Tibial artery (tissue), 4 donors: ENCODE measurements around the gene LCN12.

Source experiments
- DNase-seq, 2 donors: peaks; one replicate each; pipeline ENCODE4 v3.0.0-alpha.2; 2019
- H3K27ac ChIP-seq, 2 donors: fragments of 200-600 bp; sonication (generic) in 1 of 2; 1 replicate in 1 of 2; 2 replicates in 1 of 2; pipeline ENCODE4 v1.5.1; 2018 to 2019; ENCODE audit warnings: mild to moderate bottlenecking in 1 of 2
- H3K27me3 ChIP-seq, 2 donors: fragments of 200-600 bp; sonication (generic) in 1 of 2; one replicate each; pipeline versions ENCODE4 v1.5.1 to v1.6.0; 2016 to 2019
- H3K36me3 ChIP-seq, 3 donors: fragments of 200-600 bp; sonication (generic) in 2 of 3; one replicate each; pipeline ENCODE4 v1.5.1; 2016 to 2019; ENCODE audit warnings: mild to moderate bottlenecking in 2 of 3
- H3K4me1 ChIP-seq, 4 donors: fragments of 200-600 bp; sonication (generic) in 2 of 4; 1 replicate in 3 of 4; 2 replicates in 1 of 4; pipeline ENCODE4 v1.5.1; 2016 to 2019
- H3K4me3 ChIP-seq, 2 donors: fragments of 200-600 bp; sonication (generic) in 1 of 2; 1 replicate in 1 of 2; 2 replicates in 1 of 2; pipeline ENCODE4 v1.5.1; 2018 to 2019; ENCODE audit warnings: mild to moderate bottlenecking in 2 of 2
- H3K9me3 ChIP-seq, 3 donors: fragments of 200-600 bp; sonication (generic) in 1 of 3; one replicate each; pipeline ENCODE4 v1.5.1; 2016 to 2019
- intact Hi-C: fragments of 100-400 bp; cut with DNase I; formaldehyde crosslinking; loops from one replicate; pipeline ENCODE4 v1.15.0; 2023; ENCODE audit warnings: low total_unique reads
- TF ChIP-seq, protein P1 (sequence below), 2 experiments: fragments of 200-600 bp in 1 of 2; fragments of 450-650 bp in 1 of 2; IDR thresholded peaks; one replicate each; pipeline ENCODE4 v1.5.1; 2017 to 2019; ENCODE audit warnings: antibody characterized with exemption in 2 of 2, mild to moderate bottlenecking in 1 of 2, moderate library complexity in 1 of 2

The LCN12 gene

DNA sequence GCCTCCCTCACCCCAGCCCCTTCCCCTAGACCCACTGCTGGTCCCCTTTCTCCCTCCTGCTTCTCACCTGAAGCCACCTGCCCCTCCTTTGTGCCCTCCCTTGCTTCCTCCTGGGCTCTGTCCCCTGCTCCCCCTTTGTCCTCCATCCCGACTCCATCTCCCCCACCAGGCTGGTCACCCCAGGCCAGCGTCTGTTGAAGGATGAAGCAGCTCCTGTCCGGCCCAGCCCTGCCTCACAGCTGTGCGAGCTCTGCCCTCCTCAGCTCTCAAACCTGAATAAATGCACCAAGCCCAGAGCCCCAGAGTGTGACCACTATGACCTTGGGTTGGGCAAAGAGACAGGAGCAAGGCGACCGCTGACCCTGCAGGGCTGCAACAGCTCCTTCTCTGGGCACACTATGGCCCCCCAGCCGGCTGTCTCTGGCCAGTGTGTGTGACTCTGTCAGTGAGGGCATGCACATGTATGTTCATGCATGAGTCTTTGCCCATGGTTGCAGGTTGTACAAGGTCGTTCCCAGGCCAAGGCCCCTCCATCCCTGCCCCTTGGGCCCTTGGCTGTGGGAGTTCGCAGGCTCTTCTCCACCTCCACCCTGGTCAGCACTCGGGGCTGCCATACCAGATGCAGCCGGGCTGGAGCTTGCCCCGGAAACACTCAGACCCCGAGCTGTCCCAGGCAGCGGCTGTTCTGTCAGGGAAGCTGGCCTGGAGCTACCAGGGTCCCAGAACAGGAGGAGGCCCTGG is 3.3 kb downstream of the LCN12 start:
- Histone ChIP-seq H3K4me3 (no peak overlapping the region), H3K27ac (no peak overlapping the region), H3K27me3 (no peaks in the 10 kb centered on the region), H3K9me3 (no peaks in the 10 kb centered on the region), H3K36me3 (no peaks in the 10 kb centered on the region), H3K4me1 (peaks cover 0 to 7% (median 5%) of the 10 kb centered on the region in 4 donors)
- DNase-seq: no peak
- TF ChIP-seq, protein P1, sequence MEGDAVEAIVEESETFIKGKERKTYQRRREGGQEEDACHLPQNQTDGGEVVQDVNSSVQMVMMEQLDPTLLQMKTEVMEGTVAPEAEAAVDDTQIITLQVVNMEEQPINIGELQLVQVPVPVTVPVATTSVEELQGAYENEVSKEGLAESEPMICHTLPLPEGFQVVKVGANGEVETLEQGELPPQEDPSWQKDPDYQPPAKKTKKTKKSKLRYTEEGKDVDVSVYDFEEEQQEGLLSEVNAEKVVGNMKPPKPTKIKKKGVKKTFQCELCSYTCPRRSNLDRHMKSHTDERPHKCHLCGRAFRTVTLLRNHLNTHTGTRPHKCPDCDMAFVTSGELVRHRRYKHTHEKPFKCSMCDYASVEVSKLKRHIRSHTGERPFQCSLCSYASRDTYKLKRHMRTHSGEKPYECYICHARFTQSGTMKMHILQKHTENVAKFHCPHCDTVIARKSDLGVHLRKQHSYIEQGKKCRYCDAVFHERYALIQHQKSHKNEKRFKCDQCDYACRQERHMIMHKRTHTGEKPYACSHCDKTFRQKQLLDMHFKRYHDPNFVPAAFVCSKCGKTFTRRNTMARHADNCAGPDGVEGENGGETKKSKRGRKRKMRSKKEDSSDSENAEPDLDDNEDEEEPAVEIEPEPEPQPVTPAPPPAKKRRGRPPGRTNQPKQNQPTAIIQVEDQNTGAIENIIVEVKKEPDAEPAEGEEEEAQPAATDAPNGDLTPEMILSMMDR (IDR thresholded peaks at IDR 0.05): no peak
- intact Hi-C loops: no loop called here

DNA sequence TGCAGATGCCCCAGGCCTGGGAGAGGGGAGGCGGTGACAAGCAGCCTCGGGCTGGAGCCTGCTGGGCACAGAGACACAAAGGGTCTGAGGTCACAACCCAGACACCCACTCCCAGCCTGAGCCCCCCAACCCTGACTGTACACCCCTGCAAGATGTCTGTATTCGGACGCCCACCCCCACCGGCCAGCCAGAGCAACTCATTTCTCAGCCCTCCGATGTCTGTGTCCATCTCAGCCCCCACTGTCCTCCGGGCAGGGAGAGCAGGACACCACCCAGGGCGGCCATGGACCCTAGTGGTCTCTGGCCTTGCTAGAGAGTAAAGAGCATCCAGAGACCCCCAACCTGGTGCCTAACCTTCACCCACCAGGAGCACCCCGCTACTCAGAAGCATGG is 3.9 kb downstream of the LCN12 start:
- TF ChIP-seq, protein P1 (IDR thresholded peaks at IDR 0.05): no peak
- intact Hi-C loops: no loop called here
- Histone ChIP-seq H3K27ac (no peak overlapping the region), H3K36me3 (no peaks in the 10 kb centered on the region), H3K4me1 (peaks cover 0 to 5% (median 2%) of the 10 kb centered on the region in 4 donors), H3K27me3 (no peaks in the 10 kb centered on the region), H3K4me3 (no peak overlapping the region), H3K9me3 (no peaks in the 10 kb centered on the region)
- DNase-seq: no peak

DNA sequence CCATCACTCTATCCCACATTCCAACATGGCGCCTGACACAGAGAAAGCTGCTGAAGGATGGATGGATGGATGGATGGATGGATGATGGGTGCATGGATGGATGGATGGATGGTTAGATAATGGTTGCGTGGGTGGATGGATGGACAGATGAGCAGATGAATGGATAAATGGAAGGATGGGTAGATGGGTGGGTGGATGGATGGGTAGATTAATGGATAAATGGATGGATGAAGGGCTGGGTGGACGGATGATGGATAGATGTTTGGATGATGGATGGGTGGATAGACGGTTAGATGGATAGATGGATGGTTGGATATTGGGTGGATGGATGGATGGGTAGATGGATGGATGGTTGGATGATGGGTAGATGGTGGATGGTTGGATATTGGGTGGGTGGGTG is 4.5 kb downstream of the LCN12 start:
- Histone ChIP-seq H3K27ac (no peak overlapping the region), H3K4me3 (no peak overlapping the region), H3K27me3 (no peaks in the 10 kb centered on the region), H3K4me1 (peaks cover 0 to 10% (median 8%) of the 10 kb centered on the region in 4 donors), H3K36me3 (no peaks in the 10 kb centered on the region), H3K9me3 (no peaks in the 10 kb centered on the region)
- TF ChIP-seq, protein P1 (IDR thresholded peaks at IDR 0.05): no peak
- DNase-seq: no peak
- intact Hi-C loops: no loop called here

DNA sequence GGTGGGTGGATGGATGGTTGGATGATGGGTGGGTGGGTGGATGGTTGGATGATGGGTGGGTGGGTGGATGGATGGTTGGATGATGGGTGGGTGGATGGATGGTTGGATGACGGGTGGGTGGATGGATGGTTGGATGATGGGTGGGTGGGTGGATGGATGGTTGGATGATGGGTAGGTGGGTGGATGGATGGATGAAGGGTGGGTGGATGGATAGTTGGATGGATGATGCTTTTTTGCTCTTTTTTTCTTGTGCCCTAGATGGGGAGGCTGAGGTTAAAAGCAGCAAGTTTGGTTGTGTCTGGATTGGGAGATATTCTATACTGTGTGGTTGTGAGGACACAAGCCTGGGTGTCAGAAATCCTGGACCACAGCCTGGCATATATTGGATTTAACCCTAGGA is 5.4 kb downstream of the LCN12 start:
- Histone ChIP-seq H3K9me3 (no peaks in the 10 kb centered on the region), H3K27ac (no peak overlapping the region), H3K27me3 (no peaks in the 10 kb centered on the region), H3K4me1 (peaks cover 0 to 13% (median 10%) of the 10 kb centered on the region in 4 donors), H3K4me3 (no peak overlapping the region), H3K36me3 (no peaks in the 10 kb centered on the region)
- DNase-seq: no peak
- intact Hi-C loops: no loop called here
- TF ChIP-seq, protein P1 (IDR thresholded peaks at IDR 0.05): no peak

DNA sequence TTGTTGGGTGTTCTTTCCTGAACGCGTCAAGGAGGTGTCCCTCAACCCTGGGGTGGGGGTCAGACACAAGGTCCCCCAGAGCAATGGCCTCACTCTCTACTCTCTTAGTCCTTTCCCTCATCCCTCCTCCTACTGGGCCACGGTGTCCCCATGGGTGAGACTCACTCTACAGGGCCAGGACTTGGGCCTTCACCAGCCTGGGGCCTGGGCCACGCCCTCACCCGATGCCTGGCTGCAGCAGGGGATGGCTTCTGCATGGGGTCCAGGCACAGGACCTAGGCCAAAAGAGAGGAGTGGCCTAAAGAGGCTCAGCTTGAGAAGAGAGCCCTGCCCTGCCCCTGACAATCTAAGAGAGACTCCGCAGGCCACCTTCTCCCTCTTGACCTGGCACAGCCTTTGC is 5.8 kb downstream of the LCN12 start:
- no peak overlapping the region for H3K4me3 ChIP-seq
- H3K36me3 ChIP-seq: no peaks in the 10 kb centered on the region
- no peaks in the 10 kb centered on the region for H3K9me3 ChIP-seq
- TF ChIP-seq, protein P1 (IDR thresholded peaks at IDR 0.05): no peak
- no peaks in the 10 kb centered on the region for H3K27me3 ChIP-seq
- peaks cover 0 to 13% (median 10%) of the 10 kb centered on the region in 4 donors for H3K4me1 ChIP-seq
- no peak for DNase-seq
- no peak overlapping the region for H3K27ac ChIP-seq
- intact Hi-C loops: no loop called here
